Testis (tissue), 3 donors: Measurements from ENCODE around the gene HMHB1. TPM values are rescaled to one million over a fixed set of nuclear protein-coding genes. Genes with fewer than 3 reads are reported as not detected.

Experiments used
- DNase-seq: peaks from one replicate; pipeline ENCODE4 v3.0.0-alpha.2; 2019
- H3K27ac ChIP-seq, 2 donors: fragments of 200-600 bp; sonication (generic); one replicate each; pipeline ENCODE4 v1.5.1; 2019
- H3K27me3 ChIP-seq: fragments of 200-600 bp; sonication (generic); one replicate; pipeline ENCODE4 v1.5.1; 2019
- H3K36me3 ChIP-seq: fragments of 200-600 bp; sonication (generic); one replicate; pipeline ENCODE4 v1.5.1; 2017; ENCODE audit warnings: low read depth; ENCODE audit errors: missing control alignments
- H3K4me1 ChIP-seq: fragments of 200-600 bp; sonication (generic); one replicate; pipeline ENCODE4 v1.5.1; 2019
- H3K4me3 ChIP-seq, 2 donors: fragments of 200-600 bp; sonication (generic); one replicate each; pipeline ENCODE4 v1.5.1; 2017 to 2019
- H3K9me3 ChIP-seq: fragments of 200-600 bp; sonication (generic); one replicate; pipeline ENCODE4 v1.5.1; 2017
- POLR2A ChIP-seq: fragments of 450-650 bp; IDR thresholded peaks from one replicate; pipeline ENCODE4 v1.6.1; 2017; ENCODE audit warnings: antibody characterized with exemption, mild to moderate bottlenecking, moderate library complexity
- whole genome bisulfite sequencing, 2 donors: methylation state at CpG; one replicate each; pipeline ENCODE4 v1.1.5; 2018; 5-methylcytosine and 5-hydroxymethylcytosine counted together
- intact Hi-C: fragments of 100-400 bp; cut with DNase I; formaldehyde crosslinking; loops from one replicate; pipeline ENCODE4 v1.15.1; 2023; ENCODE audit warnings: low total_unique reads
- polyA plus RNA-seq: library from polyadenylated mRNA; stranded (reverse); fragments of 350-450 nt; fragmentation: Illumina TruSeq; extraction: RNeasy Lipid Tissue Mini Kit (QIAGEN cat#74804); gene quantifications from one replicate; pipeline ENCODE4 v1.2.3, GENCODE V29; 2014; ENCODE audit warnings: low read depth, low replicate concordance; ENCODE audit not compliant: insufficient read depth
- total RNA-seq, 2 donors: library from RNA; depleted of rRNA; stranded (reverse); fragments of >200 nt; gene quantifications; one replicate each; pipeline ENCODE4 v1.2.3, GENCODE V29; 2016
- TF ChIP-seq, protein P1 (sequence below), 3 experiments: fragments of 450-650 bp in 2 of 3; fragments of 200-600 bp in 1 of 3; sonication (generic) in 1 of 3; IDR thresholded peaks; one replicate each; pipeline ENCODE4 v1.5.1; 2016 to 2019; ENCODE audit warnings: antibody characterized with exemption in 3 of 3, mild to moderate bottlenecking in 2 of 3, moderate library complexity in 1 of 3

HMHB1 gene
- total and polyA plus RNA-seq, 3 donors from 2014 or later: 2.7 TPM; not detected in 2

DNA sequence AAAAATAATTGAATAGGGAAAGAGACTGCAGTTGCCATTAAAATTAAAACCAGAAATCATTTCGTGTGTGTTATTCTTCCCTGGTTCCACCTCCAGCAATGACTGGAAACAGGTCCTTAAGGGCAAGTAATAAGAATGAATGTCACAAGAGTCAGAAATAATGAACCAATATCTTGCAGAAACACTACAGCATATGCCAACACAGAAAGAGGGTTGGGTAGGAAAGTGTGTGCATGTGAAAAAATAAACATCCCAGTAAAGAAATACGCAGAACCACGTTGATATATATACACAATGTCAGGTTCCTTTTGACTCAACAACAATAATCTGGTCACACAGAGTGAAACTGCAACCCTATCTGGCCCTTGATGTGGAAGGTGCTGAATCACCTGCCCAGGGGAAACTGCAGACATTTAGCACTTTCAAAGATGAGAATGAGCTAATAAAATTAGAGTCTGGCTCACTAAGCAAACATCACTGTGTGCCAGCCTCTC lies 15.0 kb downstream of the HMHB1 start:
- TF ChIP-seq POLR2A: no peak
- TF ChIP-seq, protein P1, sequence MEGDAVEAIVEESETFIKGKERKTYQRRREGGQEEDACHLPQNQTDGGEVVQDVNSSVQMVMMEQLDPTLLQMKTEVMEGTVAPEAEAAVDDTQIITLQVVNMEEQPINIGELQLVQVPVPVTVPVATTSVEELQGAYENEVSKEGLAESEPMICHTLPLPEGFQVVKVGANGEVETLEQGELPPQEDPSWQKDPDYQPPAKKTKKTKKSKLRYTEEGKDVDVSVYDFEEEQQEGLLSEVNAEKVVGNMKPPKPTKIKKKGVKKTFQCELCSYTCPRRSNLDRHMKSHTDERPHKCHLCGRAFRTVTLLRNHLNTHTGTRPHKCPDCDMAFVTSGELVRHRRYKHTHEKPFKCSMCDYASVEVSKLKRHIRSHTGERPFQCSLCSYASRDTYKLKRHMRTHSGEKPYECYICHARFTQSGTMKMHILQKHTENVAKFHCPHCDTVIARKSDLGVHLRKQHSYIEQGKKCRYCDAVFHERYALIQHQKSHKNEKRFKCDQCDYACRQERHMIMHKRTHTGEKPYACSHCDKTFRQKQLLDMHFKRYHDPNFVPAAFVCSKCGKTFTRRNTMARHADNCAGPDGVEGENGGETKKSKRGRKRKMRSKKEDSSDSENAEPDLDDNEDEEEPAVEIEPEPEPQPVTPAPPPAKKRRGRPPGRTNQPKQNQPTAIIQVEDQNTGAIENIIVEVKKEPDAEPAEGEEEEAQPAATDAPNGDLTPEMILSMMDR (IDR thresholded peaks at IDR 0.05): no peak
- no peaks in the 10 kb centered on the region for H3K27me3 ChIP-seq
- intact Hi-C loops: loop anchor here (10.0 kb wide), 2 partner anchors 422 to 822 kb away; partner anchors contain the start of gene NR3C1
- H3K36me3 ChIP-seq: no peaks in the 10 kb centered on the region
- H3K4me1 ChIP-seq: no peaks in the 10 kb centered on the region
- no peaks in the 10 kb centered on the region for H3K9me3 ChIP-seq
- H3K27ac ChIP-seq: no peak overlapping the region
- WGBS, 2 donors: 83 to 88% methylated on average over 3 of the region's 3 CpGs
- H3K4me3 ChIP-seq: no peak overlapping the region
- DNase-seq: no peak

DNA sequence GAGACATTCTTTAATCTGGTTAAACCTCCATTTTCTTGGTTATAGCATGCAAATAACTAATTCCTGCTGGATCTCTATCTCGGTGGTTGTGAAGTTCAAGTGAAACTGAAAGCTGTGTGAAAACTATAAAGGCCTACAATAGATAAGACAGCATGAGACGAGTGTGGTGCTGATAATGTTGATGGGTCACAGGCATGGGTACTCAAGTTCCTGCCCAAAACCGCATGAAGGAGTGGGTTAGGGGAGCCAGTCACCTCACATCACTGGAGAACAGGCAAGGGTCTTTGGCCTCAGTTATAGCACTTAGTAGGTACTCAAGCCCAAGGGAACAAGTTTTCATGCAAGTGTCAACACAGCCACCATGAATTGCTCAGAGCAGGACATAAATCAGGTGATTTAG lies 16.7 kb downstream of the HMHB1 start:
- WGBS, 2 donors: 71 to 78% methylated on average over 3 of the region's 3 CpGs
- TF ChIP-seq POLR2A: no peak
- TF ChIP-seq, protein P1 (IDR thresholded peaks at IDR 0.05): no peak
- Histone ChIP-seq H3K4me3 (no peak overlapping the region), H3K4me1 (no peaks in the 10 kb centered on the region), H3K9me3 (no peaks in the 10 kb centered on the region), H3K36me3 (no peaks in the 10 kb centered on the region), H3K27me3 (no peaks in the 10 kb centered on the region), H3K27ac (no peak overlapping the region)
- intact Hi-C loops: loop anchor here (10.0 kb wide), 2 partner anchors 424 to 824 kb away; partner anchors contain the start of gene NR3C1
- DNase-seq: no peak

DNA sequence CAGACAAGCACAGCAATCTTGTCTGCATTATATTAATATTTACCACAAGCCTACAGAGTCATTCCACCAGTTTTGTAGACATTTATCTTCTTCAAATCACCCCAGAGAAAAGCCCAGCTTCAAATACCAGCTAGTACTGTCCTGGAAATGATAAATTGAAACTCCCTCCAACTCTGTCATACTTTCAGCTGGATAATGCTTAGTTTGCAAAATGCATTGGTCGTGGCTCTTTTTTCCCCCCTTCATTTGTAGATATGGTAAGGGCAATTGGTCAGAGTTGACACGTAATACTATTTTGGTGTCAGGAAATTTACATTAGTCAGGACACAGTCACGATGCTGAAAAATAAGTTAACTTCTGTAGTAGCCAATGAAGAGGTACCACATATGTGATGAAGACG lies 21.2 kb downstream of the HMHB1 start:
- H3K36me3 ChIP-seq: no peaks in the 10 kb centered on the region
- no peak for DNase-seq
- intact Hi-C loops: no loop called here
- TF ChIP-seq, protein P1 (IDR thresholded peaks at IDR 0.05): no peak
- no peak for TF ChIP-seq POLR2A
- H3K27ac ChIP-seq: no peak overlapping the region
- no peaks in the 10 kb centered on the region for H3K27me3 ChIP-seq
- H3K9me3 ChIP-seq: no peaks in the 10 kb centered on the region
- no peak overlapping the region for H3K4me3 ChIP-seq
- H3K4me1 ChIP-seq: no peaks in the 10 kb centered on the region
- WGBS, 2 donors: 79 to 81% methylated on average over 4 of the region's 4 CpGs

- Histone ChIP-seq H3K9me3 (no peaks in the 10 kb centered on the region), H3K36me3 (no peaks in the 10 kb centered on the region), H3K4me3 (no peak overlapping the region), H3K27ac (no peak overlapping the region), H3K4me1 (no peaks in the 10 kb centered on the region), H3K27me3 (no peaks in the 10 kb centered on the region)
- DNase-seq: no peak
- intact Hi-C loops: no loop called here
- TF ChIP-seq, protein P1 (IDR thresholded peaks at IDR 0.05): no peak
- TF ChIP-seq POLR2A: no peak
- 87 to 91% methylated on average over 3 of the region's 3 CpGs for WGBS, 2 donors
Observed at GRCh38 chr5:143835251-143835650, 23.3 kb downstream of the HMHB1 start.

GRCh38 chr5:143836161-143836725 lies 24.3 kb downstream of the HMHB1 start:
- 67 to 96% methylated on average over 2 of the region's 2 CpGs for WGBS, 2 donors
- Histone ChIP-seq H3K36me3 (no peaks in the 10 kb centered on the region), H3K27me3 (no peaks in the 10 kb centered on the region), H3K4me1 (no peaks in the 10 kb centered on the region), H3K27ac (no peak overlapping the region), H3K9me3 (no peaks in the 10 kb centered on the region), H3K4me3 (no peak overlapping the region)
- DNase-seq: no peak
- no peak for TF ChIP-seq POLR2A
- TF ChIP-seq, protein P1 (IDR thresholded peaks at IDR 0.05): no peak
- intact Hi-C loops: no loop called here
